SKM-1 treated with dmso at 0.1 percent for 144 hours (cell line): ENCODE data around the gene BBX.
"Not testable (repeated sequence)": the region's sequence is repeated elsewhere in the genome, so short reads cannot be mapped to it uniquely, and the experiment has no call there.

Experiments used
- DNase-seq: peaks from one replicate; lab custom pipeline; 2025; ENCODE audit not compliant: unreplicated experiment; lab: John Stamatoyannopoulos, UW

Gene BBX

DNA sequence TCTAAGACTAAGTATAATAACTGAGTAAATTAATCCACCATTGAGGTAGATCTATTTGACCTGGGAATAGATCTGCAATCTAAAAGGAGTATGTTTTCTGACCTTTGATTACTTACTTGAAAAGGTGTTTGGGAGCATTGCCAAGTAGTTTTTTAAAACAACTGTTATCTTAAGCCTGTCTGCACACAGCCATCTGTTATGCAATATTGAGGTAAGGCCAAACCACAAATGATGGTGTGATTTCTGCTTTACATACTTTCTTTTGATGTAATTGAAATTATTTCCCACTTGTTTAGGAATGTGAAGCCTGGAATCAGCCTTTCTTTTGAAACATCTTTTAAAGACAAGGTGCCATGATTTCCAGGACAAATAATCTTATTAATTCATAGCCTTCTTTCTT is 274.0 kb downstream of the BBX start:
- peak; percentile 47 for DNase-seq

GRCh38 chr3:107797586-107797985 is 274.8 kb downstream of the BBX start:
- DNase-seq = no peak

DNA sequence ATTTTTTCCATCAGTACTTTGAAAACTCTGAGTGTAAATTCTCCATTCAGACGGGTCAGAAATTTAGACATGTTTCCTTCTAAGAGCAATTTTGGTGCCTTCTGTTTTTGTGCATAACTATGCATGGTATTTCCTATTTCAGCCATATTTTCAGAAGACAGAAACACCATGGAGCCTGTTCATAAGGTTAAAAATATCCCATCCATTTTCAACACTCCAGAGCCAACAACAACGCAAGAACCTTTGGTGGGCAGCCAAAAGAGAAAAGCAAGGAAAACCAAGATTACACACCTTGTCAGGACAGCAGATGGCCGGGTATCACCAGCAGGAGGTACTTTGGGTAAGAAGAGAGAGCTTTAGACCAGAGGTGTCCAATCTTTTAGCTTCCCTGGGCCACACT is 275.6 kb downstream of the BBX start:
- no peak for DNase-seq

DNA sequence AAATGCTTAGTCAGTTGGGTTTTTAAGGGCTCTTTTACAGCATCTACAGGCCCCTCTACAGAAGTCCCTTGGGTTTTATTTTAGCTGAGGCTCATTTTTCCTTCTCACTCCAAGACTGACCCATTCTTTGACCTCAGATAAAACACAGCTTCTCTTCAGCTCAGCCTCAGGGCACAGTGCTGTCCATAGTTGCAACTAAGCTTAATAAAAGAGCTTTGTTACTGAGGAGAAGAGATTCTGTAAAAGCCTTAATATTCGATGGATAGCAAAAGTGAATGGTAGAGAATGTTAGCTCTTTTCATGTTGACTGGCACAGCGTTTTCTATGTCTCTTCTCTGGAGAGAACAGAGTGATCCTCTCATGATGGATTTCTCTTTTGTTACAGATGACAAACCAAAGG is 277.9 kb downstream of the BBX start:
- DNase-seq = no peak

GRCh38 chr3:107803170-107803569 is 280.4 kb downstream of the BBX start:
- no peak for DNase-seq

DNA sequence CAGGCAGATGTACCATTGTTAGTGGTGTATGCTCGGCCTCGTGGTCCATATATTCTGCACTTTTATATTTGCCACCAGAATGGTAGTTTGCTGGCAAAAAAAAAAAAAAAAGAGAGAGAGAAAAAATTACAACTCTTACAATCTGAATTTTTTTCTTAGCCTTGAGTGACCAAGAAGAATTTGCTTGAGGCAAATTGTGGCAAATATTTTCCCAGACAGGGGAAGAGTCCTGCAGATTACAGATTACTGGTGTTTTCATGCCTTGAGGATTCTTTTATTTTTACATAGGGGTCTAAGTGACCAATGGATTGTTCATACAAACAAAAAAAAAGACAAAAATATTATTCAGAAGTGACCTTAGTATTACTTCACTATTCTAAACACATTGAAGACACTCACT is 283.3 kb downstream of the BBX start:
- DNase-seq = no peak

DNA sequence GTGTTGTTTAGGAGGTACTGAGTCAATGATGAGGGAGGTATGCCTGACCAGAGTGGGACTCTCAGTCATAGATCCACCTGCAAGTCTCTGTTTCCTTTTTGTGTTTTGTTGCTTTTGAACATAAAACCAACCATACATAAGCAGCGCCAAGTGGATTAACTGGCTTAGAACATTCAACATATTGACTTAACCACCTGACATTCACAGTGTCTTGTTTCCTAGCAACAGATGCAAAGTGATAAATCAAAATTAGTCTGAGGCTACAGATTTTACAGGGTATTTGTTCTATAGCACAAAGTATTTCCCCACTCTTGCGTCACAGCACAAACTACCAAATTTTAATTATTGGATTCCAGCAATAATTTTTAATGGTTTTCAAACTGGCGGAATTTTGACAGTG is 283.8 kb downstream of the BBX start:
- no peak for DNase-seq

DNA sequence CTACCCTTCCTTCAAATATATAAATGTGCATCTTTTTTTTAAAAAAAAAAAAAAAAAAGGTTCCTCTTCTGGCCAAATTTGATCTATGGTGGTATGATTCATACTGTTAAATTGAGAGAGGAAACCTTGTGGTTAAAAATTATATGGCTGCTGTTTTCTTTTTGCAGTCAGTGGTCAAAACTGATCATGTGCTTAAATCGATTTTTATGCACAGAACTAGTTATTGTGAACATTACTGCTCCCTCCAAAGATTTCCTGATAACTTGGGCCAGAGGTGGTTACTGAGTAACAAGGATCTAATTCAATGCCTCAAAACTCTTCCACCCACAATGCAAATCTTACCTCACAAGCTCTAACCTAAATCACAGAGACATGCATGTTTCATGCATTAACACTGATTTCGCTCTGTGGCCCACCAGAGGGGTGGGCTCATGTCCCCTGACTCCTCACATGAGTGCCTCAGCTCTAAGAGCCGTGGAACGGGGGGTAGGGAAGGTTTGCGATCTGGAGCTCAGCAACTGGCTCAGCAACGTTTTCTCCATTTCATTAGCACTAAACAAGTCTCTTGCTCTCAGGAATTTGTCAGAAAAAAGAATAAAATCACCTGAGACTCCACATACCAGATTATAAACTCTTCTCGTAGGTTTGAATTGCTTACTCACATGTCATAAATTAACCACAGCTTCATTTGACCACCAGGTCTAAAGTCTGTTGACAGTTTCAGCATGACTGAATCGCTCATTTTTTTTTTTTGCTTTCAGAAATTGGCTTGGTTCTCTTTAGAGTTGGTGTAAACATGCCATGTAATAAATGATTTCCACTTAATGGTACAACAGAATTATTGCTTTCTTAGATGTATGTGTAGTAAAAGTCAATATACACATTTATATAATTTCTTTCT is 287.7 kb downstream of the BBX start:
- DNase-seq = no peak

- DNase-seq = no peak
Measured at GRCh38 chr3:107813026-107813425, 290.3 kb downstream of the BBX start.

DNA sequence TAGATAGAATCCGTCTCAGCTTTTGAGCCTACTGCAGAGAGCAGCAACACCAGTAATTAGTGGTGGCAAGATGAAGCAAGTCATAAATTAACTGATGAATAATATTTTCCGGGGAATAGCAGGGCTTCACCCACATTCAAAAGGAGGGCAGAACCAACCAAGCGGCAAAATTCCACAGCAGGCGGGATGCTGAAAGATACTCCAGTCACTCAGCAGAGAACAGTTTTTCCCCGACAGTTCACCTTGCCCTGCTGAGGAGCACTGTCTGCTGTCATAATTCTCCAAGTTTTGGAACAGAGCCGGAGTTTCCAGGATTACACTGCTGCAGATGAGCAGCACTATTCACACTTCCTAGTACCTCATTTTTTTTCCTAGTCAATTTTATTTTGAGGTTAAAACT is 293.3 kb downstream of the BBX start:
- no peak for DNase-seq

- no peak for DNase-seq
Measured at GRCh38 chr3:107817076-107817475, 294.3 kb downstream of the BBX start.

GRCh38 chr3:107818025-107818424 is 295.3 kb downstream of the BBX start:
- DNase-seq = no peak

DNA sequence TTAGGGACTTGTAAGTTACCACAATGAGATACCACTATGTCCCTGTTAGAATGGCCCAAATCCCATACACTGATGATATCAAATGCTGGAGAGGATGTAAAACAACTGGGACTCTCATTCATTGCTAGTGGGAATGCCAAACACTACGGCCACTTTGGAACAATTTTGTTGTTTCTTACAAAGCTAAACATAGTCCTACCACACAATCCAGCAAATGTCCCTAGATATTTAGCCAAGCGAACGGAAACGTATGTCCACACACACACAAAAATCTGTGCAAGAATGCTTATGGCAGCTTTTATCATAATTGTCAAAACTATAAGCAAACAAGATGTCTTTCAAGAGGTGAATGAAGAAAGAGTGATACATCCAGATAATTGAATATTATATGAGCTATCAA is 296.9 kb downstream of the BBX start:
- DNase-seq = no peak

DNA sequence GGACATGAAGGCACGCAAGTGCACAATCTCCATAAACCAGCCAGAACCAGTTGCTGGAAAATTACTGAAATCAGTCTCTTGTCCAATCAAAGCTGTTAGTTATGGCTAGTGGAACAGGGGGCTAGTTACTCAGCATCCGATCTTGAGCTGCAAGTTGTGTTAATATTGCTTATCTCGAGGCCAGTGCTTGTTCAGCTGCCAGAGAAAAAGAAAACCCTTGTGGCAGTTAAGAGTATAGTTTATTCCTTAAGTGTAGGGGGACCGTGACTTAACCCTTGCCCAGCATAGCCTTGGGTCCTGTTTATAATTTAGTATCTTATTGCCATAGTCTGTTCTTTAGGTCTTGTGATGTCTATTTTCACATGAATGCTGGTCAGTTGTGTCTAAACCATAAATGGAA is 299.5 kb downstream of the BBX start:
- DNase-seq = no peak

- no peak for DNase-seq
Measured at GRCh38 chr3:107824822-107825371, 302.1 kb downstream of the BBX start.

DNA sequence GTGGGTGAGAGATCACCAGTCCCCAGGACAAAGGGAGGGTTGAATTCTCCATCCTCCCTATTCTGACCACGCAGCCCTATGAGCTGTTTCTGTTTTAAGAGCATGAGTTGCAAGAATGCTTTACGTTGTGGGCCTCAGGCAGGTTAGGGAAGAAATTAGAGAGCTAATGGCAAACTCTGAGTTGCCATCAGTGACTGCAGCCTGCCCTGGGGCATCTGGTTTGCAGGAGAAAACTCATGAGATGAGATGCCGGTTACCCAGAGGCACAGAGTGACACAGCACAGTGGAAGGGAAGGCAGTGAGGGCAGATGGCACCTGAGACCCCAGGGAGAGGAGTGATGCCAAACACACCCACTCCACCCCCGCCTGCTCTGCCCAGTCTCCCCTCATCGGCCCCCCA is 302.8 kb downstream of the BBX start:
- no peak for DNase-seq

DNA sequence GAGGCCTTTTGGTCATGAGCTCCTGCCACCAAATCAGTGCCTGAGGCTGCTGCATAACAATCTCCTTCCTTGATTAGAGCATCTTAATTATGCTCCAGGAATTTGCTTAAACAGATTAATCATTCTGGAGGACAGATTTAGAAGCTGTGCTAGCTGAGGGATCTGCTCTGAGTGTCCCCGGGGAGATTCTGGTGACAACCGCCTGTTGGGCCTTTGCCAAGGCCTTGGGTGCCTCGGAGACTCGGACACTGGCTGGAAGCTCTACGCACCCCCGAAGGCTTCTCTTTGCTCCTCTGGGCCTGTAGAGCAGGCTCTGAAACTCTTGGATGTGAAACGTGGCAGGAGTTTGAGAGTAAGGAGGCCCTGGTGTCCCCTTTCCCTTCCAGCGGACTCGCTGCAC is 304.0 kb downstream of the BBX start:
- DNase-seq = no peak

DNA sequence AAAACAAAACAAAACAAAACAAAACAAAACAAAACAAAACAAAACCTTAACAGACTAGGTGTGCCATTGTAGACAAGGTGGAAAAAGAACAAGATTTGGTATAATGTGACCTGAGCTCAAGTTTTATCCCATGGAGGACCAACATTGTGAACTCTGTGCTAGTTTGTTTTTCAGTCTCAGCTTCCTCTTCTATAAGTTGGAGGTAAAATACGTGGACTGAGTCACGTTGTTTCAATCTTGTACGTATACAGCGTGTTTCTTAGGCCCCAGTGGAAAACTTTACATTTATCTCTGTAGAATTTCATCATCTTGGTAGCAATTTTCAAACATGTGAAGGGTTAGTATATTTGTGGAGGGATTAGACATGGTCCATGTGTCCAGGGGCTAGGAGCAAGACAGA is 306.4 kb downstream of the BBX start:
- no peak for DNase-seq

GRCh38 chr3:107831590-107831989 is 308.8 kb downstream of the BBX start:
- no peak for DNase-seq

DNA sequence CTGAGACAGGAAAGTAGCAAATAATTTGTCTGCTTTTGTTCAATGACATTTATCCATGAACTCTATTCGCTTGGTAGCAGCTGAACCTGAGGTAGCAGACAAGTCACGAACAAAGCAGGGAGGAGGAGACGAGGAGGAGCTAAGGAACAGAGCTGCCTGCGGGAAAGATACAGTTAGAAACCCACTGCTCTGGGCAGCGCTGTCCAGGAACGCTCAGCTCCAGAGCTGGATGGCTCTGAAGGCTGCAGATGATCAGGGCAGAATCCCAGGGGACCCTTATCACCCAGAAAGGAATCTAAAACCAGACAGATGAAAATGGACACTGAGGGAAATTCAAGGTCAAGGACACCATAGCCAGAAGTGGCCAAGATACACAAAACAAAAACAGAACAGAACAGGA is 310.3 kb downstream of the BBX start:
- DNase-seq = no peak

DNA sequence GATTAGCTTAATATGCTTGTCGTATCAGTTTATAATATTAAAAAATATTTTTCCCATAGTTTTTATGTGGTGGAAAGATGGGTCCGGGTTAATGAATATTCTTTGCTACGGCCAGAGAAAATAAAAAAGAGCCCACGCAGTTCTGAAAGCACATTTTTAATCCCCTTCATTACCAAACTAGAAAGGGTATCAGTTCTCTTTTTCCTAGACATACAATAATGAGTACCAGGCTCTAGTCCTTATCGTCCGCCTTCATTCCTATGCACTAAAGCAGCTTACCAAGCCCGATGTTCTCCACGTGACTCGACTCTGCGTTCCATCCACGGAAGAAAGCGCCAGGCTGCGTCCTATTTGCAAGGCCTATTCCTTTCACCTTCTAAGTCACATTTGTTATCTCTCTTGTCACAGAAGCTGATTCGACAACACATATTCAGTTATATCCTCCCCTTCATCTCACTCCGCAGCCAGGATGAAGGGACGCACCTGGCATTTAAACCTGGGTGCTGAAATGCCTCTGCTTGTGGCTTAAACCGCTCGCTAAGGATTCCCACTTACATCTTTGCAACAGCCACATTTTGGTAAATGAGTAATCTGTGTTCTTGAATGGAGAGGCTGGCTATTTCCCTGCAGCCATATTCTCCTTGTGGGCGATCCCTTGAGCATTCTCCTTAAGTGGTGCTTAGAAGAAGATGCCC is 311.1 kb downstream of the BBX start:
- no peak for DNase-seq

GRCh38 chr3:107835001-107835400 is 312.2 kb downstream of the BBX start:
- not testable (repeated sequence) for DNase-seq
